ENCODE measurements around the gene FOXN3. TPM values are rescaled to one million over a fixed set of nuclear protein-coding genes. Genes with fewer than 3 reads are reported as not detected.

Gene FOXN3
- total RNA-seq, 1 experiment from 2014 or later: 6.5 TPM

- DNase-seq (ENCODE audit: low read depth): no peak
These were observed 33.9 kb downstream of the FOXN3 start for GRCh38 chr14:89382901-89383845.

DNA sequence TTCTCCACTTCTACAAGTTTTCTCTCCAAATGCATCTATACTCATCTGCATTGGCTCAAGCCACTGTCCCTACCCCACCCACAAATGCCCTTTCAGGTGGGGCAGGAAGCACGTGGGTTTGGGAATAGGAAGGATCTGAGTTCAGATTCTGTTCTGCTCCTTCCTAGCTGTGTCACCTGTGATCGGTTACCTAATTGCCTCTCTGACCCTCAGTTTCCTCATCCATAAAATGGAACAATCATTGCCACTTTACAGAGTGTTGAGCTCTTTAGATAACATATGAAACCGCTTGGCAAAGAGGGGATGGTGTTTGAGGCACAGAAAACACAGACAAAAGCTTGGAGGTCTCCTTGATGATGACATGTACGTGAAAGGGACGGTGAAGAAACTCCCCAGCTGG lies 34.5 kb downstream of the FOXN3 start:
- DNase-seq (ENCODE audit: low read depth): no peak

DNA sequence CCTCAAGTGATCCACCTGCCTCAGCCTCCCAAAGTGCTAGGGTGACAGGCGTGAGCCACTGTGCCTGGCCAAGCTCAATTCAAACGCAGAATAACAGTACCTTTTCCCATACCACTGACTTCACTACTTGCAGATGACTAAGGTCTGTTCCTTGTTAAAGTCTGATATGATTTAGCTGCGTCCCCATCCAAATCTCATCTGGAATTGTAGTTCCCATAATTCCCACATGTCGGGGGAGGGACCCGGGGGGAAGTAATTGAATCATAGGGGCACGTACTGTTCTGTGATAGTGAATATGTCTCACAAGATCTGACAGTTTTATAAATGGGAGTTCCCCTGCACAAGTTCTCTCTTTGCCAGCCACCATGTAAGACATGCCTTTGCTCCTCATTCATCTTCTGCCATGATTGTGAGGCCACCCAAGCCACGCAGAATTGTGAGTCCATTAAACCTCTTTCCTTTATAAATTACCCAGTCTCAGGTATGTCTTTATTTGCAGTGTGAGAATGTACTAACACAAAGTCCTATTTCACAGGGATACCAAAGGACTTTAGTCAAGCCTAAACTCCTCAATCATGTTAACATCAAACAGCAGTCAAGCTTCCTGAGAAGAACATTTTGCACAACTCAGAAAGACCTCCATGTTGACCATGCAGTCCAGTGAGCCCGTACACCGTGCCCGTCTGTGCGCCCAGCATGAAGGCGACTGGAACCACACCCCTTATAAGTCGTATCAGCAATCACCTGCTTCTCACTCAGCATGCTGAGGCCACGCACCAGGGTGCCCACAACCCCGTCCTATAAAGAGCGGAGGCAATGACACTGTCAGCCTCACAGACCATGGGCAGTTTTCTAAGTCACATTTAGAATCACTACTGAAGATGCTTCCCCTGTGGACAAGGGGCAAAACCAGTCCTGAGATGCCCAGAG lies 36.9 kb downstream of the FOXN3 start:
- DNase-seq (ENCODE audit: low read depth): no peak

DNA sequence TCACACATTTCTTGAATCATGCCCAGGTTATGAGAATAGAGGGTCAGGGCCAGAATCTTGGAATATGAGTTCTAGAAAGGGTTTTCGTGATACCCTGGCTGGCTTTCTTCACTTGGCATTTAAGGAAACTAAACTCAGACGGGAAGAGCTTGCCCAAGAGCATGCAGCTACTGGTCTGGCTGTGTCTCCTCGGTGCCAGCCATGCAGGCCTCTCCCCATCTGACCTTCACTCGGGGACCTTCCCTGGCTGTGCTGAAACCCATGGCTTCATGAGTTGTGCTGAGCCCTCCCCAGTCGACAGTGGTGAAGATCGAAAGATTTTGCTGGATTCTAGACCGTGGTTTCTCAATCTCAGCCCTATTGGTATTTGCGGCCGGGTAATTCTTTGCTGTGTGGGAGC lies 38.0 kb downstream of the FOXN3 start:
- DNase-seq (ENCODE audit: low read depth): no peak

DNA sequence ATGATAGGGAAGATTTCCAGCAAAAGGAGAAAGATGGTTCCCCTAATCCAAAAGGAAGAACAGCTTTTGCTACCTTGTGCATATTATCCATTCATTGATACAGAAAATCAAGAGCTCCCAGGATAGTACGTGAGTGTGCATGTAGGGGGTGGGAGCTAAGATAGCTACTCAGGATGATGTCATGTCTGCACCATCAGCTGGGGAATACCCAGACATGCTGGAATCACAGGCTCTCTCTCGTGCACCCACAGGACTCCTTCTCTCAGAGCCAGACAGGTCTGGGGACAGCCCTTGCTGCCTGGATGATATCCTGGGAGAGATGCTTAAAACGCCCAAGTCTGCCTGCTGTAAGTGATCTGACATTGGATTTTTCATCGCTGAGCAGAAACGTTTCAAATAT lies 38.9 kb downstream of the FOXN3 start:
- peak; percentile 22 for DNase-seq (ENCODE audit: low read depth)

GRCh38 chr14:89377544-89377943 lies 39.5 kb downstream of the FOXN3 start:
- DNase-seq (ENCODE audit: low read depth): no peak

GRCh38 chr14:89374908-89375307 lies 42.1 kb downstream of the FOXN3 start:
- DNase-seq (ENCODE audit: low read depth): no peak

DNA sequence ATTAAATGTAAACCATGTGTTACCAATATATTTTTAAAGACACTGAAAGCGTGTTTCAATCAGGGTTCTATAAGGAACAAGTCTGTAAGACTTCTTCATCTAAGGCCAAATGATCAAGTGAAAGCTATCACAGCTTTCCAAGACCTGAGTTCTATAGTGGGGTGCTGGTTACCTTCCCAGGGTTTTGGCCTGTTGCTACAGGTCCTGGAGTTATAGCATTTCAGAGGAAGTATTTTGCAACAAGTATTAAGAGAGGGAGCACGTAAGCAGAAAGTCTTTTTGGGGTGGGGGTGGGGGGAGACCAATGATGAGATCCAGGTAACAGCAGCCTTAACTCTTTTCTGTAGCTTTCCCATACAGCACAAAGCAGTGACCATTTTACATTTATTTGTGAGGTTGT lies 43.8 kb downstream of the FOXN3 start:
- DNase-seq (ENCODE audit: low read depth): no peak

- no peak for DNase-seq (ENCODE audit: low read depth)
These were observed 44.5 kb downstream of the FOXN3 start for GRCh38 chr14:89372512-89372883.

DNA sequence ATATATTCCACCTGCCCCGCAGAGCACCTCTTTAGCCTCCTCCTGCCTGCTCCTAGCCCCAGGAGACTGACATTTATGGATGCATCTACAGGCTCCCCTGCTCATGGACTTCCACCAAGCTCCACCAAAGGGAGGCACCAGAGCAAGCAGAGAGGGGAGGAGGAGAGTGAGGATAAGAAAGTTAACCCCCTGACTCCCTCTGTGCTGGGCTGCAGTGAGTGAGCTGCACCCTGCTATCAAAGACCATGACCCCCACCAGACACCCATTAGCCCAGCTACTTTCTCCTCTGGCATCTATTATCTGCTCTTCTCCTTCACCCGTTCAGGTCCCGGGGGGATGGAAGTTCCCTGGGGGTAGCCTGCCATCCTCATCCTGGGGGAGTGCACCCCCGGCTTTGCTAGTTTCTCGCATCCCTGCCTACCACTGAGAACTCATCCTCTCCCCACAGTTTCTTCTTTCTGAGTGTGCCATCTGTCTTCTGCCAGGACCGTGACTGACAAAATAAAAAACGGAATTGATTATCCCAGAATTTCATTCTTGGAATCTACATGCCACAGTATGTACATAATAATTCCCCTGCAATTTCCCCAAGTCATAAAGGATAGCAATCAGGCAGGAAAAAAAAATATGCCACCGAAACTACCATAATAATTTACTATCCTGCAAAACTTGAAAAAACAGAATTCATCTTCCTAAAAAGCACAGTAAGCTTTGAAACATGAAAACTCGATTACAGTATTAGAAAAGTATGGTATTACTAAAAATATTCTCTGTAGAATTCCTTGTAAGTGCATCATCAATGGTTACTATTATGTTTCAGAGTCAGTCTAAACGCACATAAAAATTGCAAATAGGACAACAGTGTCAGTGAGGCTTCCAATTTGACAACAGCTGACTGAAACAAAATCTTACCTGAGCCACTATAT lies 45.2 kb downstream of the FOXN3 start:
- DNase-seq (ENCODE audit: low read depth): no peak

DNA sequence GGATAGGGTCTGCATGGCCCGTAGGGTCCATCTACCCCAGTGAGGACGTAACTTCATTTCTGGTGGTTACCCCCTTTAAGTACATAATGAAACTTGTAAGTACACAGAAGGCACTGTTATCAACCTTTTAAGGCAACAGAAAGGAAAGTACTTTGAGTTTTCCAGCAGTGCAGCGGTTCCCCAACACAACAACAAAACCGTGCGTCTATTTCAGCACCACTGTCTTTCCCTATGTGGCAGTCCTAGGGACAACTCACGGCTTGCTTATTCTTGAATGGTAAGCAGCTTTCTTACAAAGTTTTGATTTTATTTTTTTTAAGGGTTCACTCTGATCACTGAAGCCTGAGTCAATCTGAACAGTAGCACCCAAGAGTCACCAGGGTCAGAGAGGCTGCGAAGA lies 46.3 kb downstream of the FOXN3 start:
- DNase-seq (ENCODE audit: low read depth): no peak

DNA sequence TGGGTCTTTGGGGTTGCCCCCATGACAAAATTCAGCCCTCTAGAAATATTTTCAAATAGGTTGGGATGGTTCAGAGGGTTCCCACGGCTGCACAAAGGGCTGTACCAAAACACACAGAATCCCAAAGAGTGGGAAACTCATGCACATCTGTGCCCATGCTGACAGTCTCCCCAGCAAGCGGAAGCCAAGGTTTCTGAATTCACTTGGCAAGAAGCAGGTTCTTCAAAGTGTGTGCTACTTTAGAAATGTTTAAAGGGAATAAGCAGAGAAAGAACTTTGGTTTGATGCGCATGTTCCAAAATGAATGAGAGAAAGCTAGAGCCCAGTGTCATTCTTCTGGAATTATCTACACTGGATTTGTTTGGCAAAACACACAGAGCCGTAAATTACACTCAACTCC lies 46.7 kb downstream of the FOXN3 start:
- DNase-seq (ENCODE audit: low read depth): no peak

DNA sequence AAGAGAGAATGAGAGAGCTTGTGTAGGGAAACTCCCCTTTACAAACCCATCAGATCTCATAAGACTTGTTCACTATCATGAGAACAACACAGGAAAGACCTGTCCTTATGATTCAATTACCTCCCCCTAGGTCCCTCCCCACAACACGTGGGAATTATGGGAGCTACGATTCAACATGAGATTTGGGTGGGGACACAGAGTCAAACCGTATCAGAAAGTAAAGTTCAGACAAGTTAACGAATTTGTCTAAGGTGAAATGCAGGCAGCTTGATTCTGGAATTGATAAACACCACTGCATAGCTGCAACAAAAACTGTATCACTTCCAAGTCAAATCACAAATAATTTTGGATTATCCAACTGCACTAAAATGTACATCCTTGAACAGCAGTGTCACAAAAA lies 47.4 kb downstream of the FOXN3 start:
- no peak for DNase-seq (ENCODE audit: low read depth)

DNA sequence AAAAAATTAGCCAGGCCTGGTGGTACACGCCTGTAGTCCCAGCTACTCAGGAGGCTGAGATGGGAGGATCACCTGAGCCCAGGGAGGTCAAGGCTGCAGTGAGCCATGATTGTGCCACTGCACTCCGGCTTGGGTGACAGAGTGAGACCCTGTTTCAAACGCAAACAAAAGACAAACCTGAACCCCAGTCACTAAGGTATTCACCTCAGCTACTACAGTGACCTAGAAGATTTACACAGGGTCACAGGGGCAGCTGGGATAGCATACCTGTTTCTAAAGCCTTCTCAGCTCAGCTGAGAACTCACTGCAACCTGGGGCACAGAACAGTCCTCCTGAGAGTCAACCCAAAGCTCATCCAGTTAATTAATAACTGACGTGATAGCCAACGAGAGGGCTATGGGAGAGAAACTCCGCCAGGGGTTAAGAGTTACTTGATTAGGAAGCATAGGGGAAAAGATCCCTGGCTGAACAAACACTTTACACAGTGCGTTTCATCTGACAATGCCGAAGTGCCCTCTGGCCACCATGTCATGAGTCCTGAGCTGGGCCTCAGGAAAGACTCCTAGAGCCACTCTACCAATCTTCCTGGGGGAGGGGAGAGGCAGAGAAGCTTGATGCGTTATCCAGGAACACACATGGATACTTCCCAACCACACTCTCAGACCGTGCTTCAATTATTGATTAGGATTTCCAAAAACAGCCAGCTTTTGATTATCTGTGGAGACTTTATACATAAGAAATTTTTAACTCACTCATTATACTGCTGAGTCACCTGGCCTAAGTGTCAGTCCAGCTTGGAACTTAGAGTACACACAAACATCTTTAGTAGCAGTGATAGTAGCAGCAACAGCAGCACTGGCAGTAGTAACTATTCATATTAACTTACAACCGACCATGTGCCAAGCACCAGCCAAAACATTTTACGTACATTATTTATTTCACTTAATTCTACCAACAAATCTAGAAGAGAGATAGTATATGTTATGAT lies 48.2 kb downstream of the FOXN3 start:
- no peak for DNase-seq (ENCODE audit: low read depth)

- no peak for DNase-seq (ENCODE audit: low read depth)
These were observed 49.3 kb downstream of the FOXN3 start for GRCh38 chr14:89367779-89368120.

GRCh38 chr14:89366864-89367778 lies 49.9 kb downstream of the FOXN3 start:
- no peak for DNase-seq (ENCODE audit: low read depth)

GRCh38 chr14:89365061-89365801 lies 51.8 kb downstream of the FOXN3 start:
- no peak for DNase-seq (ENCODE audit: low read depth)

GRCh38 chr14:89364316-89364715 lies 52.7 kb downstream of the FOXN3 start:
- DNase-seq (ENCODE audit: low read depth): no peak

GRCh38 chr14:89360277-89360676 lies 56.8 kb downstream of the FOXN3 start:
- no peak for DNase-seq (ENCODE audit: low read depth)
